Tibial nerve (tissue), 4 donors: ENCODE results near the gene RMI2. TPM values are rescaled to one million over a fixed set of nuclear protein-coding genes. Genes with fewer than 3 reads are reported as not detected.

ENCODE experiments used
- DNase-seq, 2 donors: peaks; one replicate each; pipeline ENCODE4 v3.0.0-alpha.2; 2019; ENCODE audit warnings: low spot score in 2 of 2
- H3K27ac ChIP-seq, 4 donors: fragments of 200-600 bp; sonication (generic) in 3 of 4; one replicate each; pipeline ENCODE4 v1.5.1; 2017 to 2019; ENCODE audit warnings: mild to moderate bottlenecking in 1 of 4
- H3K27me3 ChIP-seq, 2 donors: fragments of 200-600 bp; sonication (generic) in 1 of 2; one replicate each; pipeline versions ENCODE4 v1.5.1 to v1.6.0; 2017 to 2019
- H3K36me3 ChIP-seq, 3 donors: fragments of 200-600 bp; sonication (generic); one replicate each; pipeline ENCODE4 v1.5.1; 2018 to 2019
- H3K4me1 ChIP-seq, 4 donors: fragments of 200-600 bp; sonication (generic) in 3 of 4; one replicate each; pipeline ENCODE4 v1.5.1; 2017 to 2019
- H3K4me3 ChIP-seq, 4 donors: fragments of 200-600 bp; sonication (generic) in 3 of 4; one replicate each; pipeline ENCODE4 v1.5.1; 2017 to 2019; ENCODE audit warnings: mild to moderate bottlenecking in 1 of 4, moderate library complexity in 1 of 4
- H3K9me3 ChIP-seq, 4 donors: fragments of 200-600 bp; sonication (generic) in 3 of 4; one replicate each; pipeline ENCODE4 v1.5.1; 2017 to 2019
- CTCF ChIP-seq, 5 experiments: fragments of 200-600 bp in 3 of 5; fragments of 450-650 bp in 2 of 5; sonication (generic) in 3 of 5; IDR thresholded peaks; one replicate each; pipeline ENCODE4 v1.5.1; 2016 to 2019; ENCODE audit warnings: antibody characterized with exemption in 5 of 5, mild to moderate bottlenecking in 3 of 5, moderate library complexity in 2 of 5
- EP300 ChIP-seq, 2 donors: sonication (generic); formaldehyde crosslinking; IDR thresholded peaks; one replicate each; pipeline ENCODE4 v1.6.1; 2017; ENCODE audit warnings: antibody characterized with exemption in 2 of 2, mild to moderate bottlenecking in 1 of 2
- POLR2A ChIP-seq, 2 donors: fragments of 450-650 bp; IDR thresholded peaks; one replicate each; pipeline ENCODE4 v1.6.1; 2017; ENCODE audit warnings: antibody characterized with exemption in 2 of 2, mild to moderate bottlenecking in 2 of 2, moderate library complexity in 2 of 2
- WGBS, 2 donors: methylation state at CpG; one replicate each; pipeline ENCODE4 v1.1.5; 2018; 5-methylcytosine and 5-hydroxymethylcytosine counted together
- total RNA-seq, 4 donors: library from RNA; depleted of rRNA; stranded (reverse); fragments of >200 nt; gene quantifications; one replicate each; pipeline ENCODE4 v1.1.0, GENCODE V29; 2016

The RMI2 gene
- total RNA-seq, 4 donors from 2014 or later: 1.3 to 4.0 (median 2.0) TPM; not detected in 1

- no peaks in the 10 kb centered on the region for H3K36me3 ChIP-seq
- peaks cover 0 to 5% (median 0%) of the 10 kb centered on the region in 4 donors for H3K4me1 ChIP-seq
- TF ChIP-seq CTCF (IDR thresholded peaks at IDR 0.05): peak; percentile 97 to 100 (median 98)
- TF ChIP-seq EP300 (IDR thresholded peaks at IDR 0.05): peak in 1 of 2 donors; percentile 44
- TF ChIP-seq POLR2A (IDR thresholded peaks at IDR 0.05): no peak
- DNase-seq: peak; percentile 53 to 72
- H3K27me3 ChIP-seq: no peaks in the 10 kb centered on the region
- 56% methylated on average over 15 to 17 of the region's 24 CpGs for WGBS, 2 donors
- H3K9me3 ChIP-seq: no peaks in the 10 kb centered on the region
- no peak overlapping the region for H3K4me3 ChIP-seq
- no peak overlapping the region for H3K27ac ChIP-seq
Observed at GRCh38 chr16:11396241-11397048, 51.2 kb downstream of the RMI2 start.

GRCh38 chr16:11398136-11398535 lies 52.9 kb downstream of the RMI2 start:
- Histone ChIP-seq H3K4me1 (peaks cover 0 to 9% (median 0%) of the 10 kb centered on the region in 4 donors), H3K27me3 (no peaks in the 10 kb centered on the region), H3K27ac (no peak overlapping the region), H3K36me3 (no peaks in the 10 kb centered on the region), H3K9me3 (no peaks in the 10 kb centered on the region), H3K4me3 (no peak overlapping the region)
- no peak for TF ChIP-seq CTCF (IDR thresholded peaks at IDR 0.05)
- TF ChIP-seq EP300 (IDR thresholded peaks at IDR 0.05): no peak
- TF ChIP-seq POLR2A (IDR thresholded peaks at IDR 0.05): no peak
- DNase-seq: no peak
- 90 to 93% methylated on average over 6 to 10 of the region's 10 CpGs for WGBS, 2 donors

- Histone ChIP-seq H3K4me3 (no peak overlapping the region), H3K27me3 (no peaks in the 10 kb centered on the region), H3K9me3 (no peaks in the 10 kb centered on the region), H3K4me1 (peaks cover 0 to 9% (median 0%) of the 10 kb centered on the region in 4 donors), H3K27ac (no peak overlapping the region), H3K36me3 (no peaks in the 10 kb centered on the region)
- TF ChIP-seq EP300 (IDR thresholded peaks at IDR 0.05): no peak
- TF ChIP-seq POLR2A (IDR thresholded peaks at IDR 0.05): no peak
- TF ChIP-seq CTCF (IDR thresholded peaks at IDR 0.05): no peak
- no peak for DNase-seq
- 88 to 94% methylated on average over 14 of the region's 14 CpGs for WGBS, 2 donors
Observed at GRCh38 chr16:11398851-11399250, 53.6 kb downstream of the RMI2 start.

- Histone ChIP-seq H3K36me3 (no peaks in the 10 kb centered on the region), H3K27ac (no peak overlapping the region), H3K9me3 (no peaks in the 10 kb centered on the region), H3K27me3 (no peaks in the 10 kb centered on the region), H3K4me3 (no peak overlapping the region), H3K4me1 (peaks cover 0 to 9% (median 0%) of the 10 kb centered on the region in 4 donors)
- TF ChIP-seq CTCF (IDR thresholded peaks at IDR 0.05) (no peak), POLR2A (IDR thresholded peaks at IDR 0.05) (no peak), EP300 (IDR thresholded peaks at IDR 0.05) (no peak)
- 85 to 90% methylated on average over 15 to 22 of the region's 22 CpGs for WGBS, 2 donors
- no peak for DNase-seq
Observed at GRCh38 chr16:11399261-11399831, 54.1 kb downstream of the RMI2 start.

GRCh38 chr16:11400076-11400475 lies 54.8 kb downstream of the RMI2 start:
- Histone ChIP-seq H3K4me1 (peaks cover 0 to 9% (median 0%) of the 10 kb centered on the region in 4 donors), H3K9me3 (no peaks in the 10 kb centered on the region), H3K27me3 (no peaks in the 10 kb centered on the region), H3K4me3 (no peak overlapping the region), H3K27ac (no peak overlapping the region), H3K36me3 (no peaks in the 10 kb centered on the region)
- 82 to 86% methylated on average over 7 of the region's 7 CpGs for WGBS, 2 donors
- DNase-seq: no peak
- TF ChIP-seq POLR2A (IDR thresholded peaks at IDR 0.05) (no peak), EP300 (IDR thresholded peaks at IDR 0.05) (no peak), CTCF (IDR thresholded peaks at IDR 0.05) (no peak)
